ENCODE measurements around the gene FOXI1.

Gene FOXI1

DNA sequence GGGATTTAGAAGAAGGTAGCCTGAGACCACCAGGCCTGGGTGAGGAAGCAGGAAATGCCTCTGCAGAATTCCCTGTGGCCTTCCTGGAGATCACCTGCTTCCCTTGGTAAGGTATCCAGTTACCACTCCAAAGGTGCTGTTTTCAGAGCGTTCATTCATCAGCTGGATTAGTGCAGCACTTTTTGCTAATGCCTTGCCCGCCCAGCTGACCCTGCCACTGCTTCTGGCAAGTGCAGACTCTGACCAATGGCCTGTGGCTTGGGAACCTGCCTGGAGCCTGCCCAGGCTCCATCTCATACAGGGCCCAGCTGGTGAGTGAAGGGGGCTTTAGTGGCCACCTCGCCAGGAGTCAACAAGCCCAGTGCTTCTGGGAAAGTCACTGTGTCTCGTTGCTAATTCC is 48.6 kb downstream of the FOXI1 start:
- TF ChIP-seq, protein P1, sequence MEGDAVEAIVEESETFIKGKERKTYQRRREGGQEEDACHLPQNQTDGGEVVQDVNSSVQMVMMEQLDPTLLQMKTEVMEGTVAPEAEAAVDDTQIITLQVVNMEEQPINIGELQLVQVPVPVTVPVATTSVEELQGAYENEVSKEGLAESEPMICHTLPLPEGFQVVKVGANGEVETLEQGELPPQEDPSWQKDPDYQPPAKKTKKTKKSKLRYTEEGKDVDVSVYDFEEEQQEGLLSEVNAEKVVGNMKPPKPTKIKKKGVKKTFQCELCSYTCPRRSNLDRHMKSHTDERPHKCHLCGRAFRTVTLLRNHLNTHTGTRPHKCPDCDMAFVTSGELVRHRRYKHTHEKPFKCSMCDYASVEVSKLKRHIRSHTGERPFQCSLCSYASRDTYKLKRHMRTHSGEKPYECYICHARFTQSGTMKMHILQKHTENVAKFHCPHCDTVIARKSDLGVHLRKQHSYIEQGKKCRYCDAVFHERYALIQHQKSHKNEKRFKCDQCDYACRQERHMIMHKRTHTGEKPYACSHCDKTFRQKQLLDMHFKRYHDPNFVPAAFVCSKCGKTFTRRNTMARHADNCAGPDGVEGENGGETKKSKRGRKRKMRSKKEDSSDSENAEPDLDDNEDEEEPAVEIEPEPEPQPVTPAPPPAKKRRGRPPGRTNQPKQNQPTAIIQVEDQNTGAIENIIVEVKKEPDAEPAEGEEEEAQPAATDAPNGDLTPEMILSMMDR (IDR thresholded peaks at IDR 0.05; ENCODE audit: extremely low read depth, missing control alignments): no peak
- DNase-seq (ENCODE audit: low spot score): no peak

DNA sequence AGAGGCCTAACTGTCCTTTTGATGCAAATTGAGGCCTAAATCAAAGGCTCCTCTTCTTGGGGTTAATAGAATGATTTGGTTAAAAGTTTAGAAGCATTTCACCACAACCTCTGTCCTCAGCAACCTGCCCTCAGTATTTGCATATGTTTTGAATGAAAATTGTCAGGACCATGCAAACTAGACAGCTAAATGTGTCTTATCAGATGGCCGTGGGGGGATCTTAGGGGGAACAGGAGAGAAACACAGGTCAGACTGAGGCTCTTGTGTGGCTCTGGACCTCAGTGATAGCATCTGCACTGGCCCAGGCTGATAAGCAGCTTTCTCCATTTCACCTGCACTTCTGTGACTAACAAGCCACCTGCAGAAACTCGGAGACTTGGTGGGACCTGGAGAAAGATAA is 49.0 kb downstream of the FOXI1 start:
- TF ChIP-seq, protein P1 (IDR thresholded peaks at IDR 0.05; ENCODE audit: extremely low read depth, missing control alignments): no peak
- DNase-seq (ENCODE audit: low spot score): no peak

DNA sequence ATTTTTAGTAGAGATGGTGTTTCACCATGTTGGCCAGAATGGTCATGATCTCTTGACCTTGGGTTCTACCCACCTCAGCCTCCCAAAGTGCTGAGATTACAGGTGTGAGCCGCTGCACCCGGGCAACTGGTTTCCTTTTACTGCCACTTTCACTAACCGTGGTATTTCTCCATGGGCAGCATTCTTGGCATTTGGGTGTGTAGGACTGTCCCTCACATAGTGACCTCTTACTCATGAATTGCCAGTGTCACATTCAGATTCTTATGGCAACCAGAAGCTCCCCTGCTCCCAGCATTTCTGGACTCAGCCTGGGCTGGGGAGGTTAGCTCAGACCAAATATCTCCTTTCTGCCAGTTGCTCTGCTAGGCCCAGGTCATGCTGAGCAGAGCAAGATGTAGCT is 50.1 kb downstream of the FOXI1 start:
- TF ChIP-seq, protein P1 (IDR thresholded peaks at IDR 0.05; ENCODE audit: extremely low read depth, missing control alignments): no peak
- no peak for DNase-seq (ENCODE audit: low spot score)

DNA sequence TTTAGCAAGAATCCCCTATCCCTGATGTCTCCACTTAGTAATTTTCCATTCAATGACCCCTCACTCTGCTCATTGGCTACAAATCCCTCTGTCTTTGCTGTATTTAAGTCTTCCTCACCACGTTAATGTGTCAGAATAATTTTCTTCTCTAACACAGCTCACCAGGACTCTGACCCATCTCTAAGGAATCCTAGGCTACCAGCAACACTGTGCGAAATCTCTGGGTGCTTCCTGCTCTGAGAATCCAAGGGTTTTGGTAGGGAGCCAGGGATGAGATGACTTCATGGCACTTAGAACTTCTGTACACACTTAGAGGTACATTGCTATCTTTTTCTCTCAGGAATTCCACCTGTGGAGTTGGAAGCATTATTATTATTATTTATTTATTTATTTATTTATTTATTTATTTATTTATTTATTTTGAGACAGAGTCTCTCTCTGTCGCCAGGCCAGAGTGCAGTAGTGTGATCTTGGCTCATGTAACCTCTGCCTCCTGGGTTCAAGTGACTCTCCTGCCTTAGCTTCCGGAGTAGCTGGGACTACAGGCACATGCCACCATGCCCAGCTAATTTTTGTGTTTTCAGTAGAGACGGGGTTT is 53.5 kb downstream of the FOXI1 start:
- no peak for DNase-seq (ENCODE audit: low spot score)
- TF ChIP-seq, protein P1 (IDR thresholded peaks at IDR 0.05; ENCODE audit: extremely low read depth, missing control alignments): no peak
